Inflammatory macrophage (primary cell): ENCODE results near the gene NINJ1.

Experiments used
- DNase-seq, 2 donors: peaks; one replicate each; pipeline ENCODE4 v3.0.0-alpha.2; 2020 to 2022

Gene NINJ1

DNA sequence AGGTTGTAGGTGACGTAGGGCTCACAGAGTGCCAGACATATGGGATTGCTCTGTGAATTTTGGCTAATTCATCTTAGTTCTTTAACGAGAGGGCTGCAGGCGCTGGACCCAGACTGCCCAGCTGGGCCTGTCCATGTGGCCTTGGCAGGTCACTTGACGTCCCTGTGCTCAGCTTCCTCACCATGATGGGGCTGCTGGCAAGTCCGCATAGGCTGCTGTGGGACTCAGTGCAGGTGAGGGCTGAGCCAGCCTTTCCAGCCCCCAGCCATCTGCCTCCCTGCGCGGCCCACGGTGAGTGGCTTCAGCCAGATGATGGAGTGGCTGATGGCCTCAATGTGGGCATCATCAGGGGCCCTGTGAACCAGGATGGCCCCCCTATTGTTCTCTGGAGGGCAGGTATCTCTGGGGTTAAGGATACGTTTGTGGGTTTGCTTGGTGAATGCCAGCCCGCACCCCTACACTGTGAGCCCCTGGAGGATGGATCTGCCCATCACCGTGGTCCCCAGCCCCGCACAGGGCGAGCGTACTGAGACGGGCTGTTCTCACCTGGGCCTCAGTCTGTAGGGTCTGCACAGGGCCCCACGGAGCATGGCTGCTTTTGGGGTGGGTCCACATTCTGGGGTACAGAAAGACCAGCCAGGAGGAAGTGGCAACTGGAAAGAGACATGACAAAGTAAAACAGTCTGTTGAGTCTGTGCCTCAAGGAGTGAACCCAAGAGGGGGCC is 34.3 kb downstream of the NINJ1 start:
- no peak for DNase-seq

DNA sequence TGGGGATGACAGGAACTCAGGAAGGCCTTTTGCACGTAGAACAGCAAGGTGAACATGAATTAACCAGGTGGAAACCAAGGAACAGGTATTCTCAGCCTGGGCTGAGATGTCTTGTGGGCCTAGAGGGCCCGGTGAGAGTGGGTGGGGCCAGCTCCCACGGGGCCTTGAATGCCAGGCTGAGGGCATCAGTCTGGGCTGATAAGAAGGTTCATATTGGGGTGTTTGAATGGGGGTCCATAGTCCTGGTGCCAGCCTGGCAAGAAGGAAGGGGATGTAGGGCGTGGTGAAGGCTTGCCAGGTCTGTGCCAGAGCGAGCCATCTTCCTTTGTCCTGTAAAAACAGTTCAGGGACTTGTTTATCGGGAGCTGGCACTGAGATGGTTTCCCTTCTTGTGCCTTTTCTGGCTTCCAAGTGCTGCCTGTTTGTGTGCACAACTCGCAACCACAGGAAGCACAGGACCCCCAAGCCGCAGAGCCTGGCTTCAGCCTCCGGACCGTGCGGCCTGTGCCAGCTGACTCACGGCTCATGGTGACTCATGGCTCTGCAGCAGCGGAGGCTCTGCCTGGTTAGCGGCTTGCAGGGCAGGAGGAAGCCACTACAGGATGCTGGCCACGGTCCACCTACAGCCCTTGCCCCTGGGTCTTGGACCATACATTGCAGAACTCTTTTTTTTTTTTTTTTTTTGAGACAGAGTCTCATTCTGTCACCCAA is 35.7 kb downstream of the NINJ1 start:
- peak; percentile 95 to 97 for DNase-seq

DNA sequence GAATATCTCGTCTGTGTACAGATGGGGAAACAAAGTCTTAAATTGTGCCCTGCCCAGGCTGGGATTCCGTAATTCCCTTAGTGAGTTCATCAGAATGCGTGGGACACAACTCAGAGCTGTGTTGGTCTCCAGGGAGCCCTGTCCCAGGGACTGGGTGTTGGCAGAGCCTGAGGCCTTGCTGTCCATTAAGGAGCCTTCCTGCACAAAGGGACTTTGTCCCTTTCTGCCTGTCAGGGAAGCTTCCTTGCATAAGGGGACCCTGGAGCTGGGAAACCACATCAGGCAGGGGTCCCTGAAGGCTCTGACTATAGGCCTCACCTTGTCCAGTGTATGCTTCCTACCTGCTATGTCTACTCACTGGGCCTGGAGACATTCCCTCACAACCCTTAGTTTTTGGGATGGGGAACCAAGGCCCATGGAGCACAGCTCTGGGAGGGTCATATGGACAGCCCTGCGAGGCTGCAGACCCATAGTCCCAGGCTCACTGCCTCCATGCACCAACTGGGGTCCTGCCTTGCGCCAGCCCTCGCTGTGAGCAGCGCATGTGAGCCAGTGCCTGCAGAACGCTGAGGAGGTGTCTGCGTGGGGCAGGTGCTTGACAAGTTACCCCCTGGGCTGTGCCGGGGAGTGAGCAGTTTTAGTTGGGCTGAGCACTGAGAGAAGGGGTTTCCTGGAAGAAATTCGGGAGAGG is 36.4 kb downstream of the NINJ1 start:
- peak; percentile 23 to 52 for DNase-seq

DNA sequence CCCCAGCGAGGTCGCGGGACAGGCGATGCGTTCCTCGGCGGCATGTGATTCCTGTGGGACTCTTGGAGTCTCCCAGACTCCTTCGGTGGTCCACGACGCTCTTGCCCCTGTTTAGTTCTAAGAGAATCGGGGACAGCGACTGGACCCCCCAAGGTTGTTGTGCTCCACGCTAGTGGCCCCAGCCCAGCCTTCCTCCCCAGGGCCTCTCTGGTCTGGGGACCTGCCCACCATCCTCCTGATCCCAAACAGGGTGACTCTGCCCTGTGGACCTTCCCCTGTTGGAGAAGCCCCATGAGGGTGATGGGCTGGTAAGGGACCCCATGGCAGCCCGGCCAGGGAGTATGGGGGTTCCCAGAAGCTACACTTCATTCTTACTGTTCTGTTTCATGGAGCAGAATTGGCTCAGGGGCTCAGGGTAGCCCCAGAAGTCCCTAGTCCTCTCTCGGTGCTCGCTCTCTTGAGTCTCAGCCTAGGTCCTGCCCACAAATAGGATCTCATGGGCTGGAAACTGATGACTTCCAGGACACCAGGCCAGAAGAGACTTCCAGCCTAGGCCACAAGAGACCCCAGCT is 37.2 kb downstream of the NINJ1 start:
- no peak for DNase-seq

DNA sequence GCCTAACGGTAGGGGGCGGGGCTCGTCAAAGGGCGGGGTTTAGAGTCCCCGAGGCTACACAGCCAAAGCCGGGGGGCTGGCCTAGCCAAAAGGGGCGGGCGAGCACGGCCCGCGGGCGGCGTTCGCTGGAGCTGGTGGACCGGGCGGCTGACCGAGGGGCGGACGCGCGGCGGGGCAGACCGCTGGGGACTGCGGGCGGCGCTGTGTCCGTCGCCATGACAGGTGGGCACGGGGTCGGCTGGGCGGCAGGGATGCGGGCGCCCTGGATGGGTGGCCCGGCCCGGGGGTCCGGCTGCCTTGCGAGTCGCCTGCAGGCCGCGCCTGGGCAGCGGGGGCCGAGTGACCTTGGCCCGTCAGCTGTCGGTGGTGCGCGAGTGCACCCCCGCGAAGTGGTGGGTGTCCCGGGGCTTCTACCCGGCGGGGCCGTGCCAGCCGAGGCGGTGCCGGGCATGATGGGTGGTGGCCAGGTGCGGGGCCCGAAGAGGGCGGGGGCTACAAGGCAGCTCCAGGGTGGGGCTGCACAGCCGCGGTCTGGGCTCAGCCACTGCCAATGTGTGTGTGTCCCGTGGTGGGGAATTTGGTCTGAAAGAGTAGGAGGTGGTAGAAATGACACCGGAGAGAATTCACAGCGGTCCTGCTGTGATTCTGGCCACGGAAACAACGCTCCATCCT is 37.8 kb downstream of the NINJ1 start, which contains the start of gene CARD19:
CARD19 (plus strand) TSS at position 87 of the 672 bp plus-strand sequence; CDS start at position 216, 129 bp downstream.
- peak; percentile 15 to 56 for DNase-seq

DNA sequence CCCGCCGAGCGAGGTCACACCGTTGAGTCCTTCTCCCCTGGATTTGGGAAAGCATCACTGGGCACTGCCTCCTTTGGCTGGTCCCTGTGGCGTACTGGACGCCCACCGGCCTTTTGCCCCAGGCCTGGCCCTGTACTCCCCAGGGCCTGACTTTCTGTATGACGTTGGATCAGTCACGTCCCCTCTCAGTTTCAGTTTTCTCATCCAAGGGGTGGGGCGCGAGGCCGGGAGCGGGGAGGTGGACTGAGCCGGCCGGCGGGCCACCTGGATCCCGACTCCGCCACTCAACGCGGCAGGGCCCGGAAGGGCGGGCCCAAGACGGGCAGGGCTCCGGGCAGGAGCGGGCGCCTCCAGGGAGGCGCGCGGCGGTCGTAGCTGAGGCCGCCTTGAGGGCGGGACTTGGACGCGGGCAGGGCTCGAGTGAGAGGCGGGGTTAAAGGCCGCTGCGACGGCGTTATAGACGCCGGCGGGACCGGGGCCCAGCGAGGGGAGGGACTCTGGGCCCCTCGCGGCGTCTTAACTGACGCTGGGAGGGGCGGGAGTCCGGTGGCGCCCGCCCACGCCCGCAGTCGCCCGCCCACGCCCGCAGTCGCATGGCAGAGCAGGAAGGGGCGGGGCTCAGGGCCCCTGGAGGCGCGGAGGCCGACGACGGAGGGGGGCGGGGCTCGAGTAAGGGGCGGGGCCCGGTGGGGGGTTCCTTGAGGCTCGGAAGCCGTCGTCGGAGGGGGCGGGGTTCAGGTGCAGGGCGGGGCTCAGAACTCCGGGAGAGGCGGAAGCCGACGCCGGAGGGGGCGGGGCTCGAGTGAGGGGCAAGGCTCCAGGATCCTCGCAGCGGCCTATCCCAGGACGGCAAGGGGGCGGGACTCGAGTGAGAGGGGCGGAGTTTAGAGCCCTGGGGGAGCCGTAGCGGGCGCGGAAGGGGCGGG is 38.6 kb downstream of the NINJ1 start:
- peak; percentile 100 for DNase-seq

DNA sequence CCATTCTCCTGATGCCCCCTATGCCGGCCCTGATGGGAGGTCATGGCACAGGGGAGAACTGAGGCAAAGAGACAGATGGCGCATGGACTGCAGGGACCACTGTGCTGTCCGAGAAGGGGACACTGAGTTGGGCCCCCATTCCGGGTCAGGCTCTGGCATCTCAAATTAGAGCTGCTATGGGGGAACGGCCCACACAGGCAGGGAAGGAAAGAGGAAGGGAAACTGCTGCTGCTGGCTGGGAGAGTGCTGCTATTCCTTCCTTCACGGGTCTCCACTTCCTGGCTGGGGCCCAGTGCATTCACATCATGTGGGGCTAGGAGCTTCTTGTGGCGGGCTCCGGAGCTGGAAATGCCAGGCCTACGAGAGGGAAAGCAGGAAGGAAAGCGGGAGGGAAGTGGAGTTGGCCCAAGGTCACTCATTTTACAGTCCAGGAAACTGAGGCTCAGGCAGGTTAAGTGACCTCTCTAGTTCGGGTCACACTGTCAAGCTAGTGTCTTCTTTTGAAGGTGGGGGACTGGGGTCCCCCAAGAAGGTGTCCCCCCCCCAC is 39.3 kb downstream of the NINJ1 start:
- DNase-seq, result peak; percentile 76 to 80

DNA sequence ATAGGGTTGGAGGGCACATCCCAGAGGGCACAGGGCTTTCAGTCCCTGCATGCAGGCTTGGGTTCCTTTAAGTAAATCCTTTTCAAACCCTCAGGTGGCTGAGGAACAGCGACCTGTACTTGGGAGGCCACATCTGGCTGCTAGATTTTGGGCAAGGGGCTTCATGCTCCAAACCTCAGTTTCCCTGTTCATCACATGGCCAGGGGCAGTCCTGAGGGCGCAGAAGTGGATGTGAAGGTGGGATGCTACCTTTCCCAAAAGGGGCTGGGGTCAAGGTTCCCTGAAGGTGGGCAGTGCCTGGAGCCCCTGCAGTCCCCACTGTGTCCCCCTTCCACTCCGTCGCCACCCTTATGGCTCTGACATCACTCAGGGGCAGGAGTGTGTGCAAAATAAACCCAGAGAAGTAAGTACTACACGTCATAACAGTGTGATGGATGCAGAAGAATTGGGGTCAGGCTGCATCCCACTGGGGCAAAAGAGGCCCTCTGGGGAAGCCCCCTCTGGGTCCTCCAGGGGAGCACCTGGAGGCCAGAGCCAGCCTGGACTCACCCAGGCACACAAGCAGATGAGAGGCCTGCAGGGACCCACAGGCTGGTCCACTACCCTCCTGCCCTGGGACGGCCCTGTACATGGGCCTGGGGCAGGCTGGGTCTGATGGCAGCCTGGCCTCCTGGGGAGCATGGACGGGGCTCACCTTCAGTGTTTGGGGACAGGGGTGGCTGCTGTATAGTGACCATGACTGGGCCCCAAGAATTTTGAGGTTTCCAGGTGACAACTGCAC is 40.0 kb downstream of the NINJ1 start:
- DNase-seq, result no peak

DNA sequence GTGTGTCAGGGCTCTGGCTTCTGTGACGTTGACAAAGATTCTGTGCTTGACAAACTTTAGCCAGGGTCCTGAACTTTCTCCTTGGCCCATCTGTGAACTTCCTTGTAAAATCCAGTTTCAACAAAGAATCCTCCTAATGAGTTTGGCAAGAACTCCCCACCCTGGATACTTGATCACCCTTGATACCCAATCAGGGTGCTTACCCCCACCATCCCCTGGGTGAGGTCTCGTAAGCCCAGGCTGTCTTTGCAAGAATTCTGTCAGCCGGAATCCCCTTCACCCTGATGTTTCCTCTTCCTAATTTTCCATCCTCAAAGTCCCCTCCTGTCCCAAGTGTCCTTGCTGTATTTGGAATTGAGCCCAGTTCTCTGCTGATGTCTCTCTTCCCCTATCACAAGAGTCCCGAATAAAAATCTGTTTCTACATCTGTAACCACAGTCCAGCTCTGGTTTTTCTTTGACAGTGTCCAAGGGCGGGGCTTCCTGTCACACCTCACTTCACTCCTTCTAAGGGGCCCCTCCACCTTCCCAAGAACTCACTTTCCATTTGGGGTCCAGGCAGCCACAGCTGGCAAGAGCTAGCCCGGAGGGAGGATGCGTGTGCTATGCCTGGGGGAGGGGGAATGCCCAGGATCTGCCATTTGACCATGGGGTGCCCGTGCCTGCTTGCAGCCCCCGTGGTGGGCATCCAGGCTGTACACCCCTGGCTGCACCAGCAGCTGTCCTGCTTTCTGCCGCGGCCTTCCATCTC is 40.7 kb downstream of the NINJ1 start:
- peak; percentile 48 to 55 for DNase-seq

DNA sequence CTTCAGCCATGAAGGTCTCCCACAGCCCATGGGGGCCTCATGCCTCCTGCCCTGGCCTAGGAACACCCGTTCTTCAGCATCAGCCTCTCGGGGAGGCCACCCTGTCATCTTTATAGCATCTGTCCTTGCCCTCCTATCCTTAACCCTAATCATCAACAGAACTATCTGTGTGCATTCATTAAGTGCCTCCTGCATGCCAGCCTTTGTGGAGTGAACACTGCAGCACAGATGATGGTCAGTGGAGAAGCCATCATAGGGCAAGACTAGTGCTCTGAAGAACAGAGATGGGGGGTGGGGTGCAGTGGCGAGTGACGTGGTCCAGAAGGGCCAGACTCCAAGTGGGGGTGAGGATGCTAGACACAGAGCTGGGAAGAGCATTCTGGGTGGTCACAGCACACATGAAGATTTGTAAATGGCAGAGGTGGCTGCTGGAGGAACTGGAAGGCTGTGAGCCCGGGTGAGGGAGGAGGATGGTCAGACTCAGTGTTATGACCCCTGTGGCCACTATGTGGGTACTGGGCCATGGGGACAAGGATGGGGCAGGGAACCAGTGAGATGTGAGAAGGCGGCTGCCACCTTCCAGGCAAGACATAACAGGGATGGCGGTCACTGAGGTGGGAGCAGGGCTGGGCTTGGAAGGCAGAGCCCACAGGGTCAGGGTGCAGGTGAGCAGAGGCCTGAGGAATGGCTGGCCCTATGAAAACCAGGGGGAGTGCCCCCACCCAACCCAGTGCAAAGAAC is 41.6 kb downstream of the NINJ1 start:
- no peak for DNase-seq

DNA sequence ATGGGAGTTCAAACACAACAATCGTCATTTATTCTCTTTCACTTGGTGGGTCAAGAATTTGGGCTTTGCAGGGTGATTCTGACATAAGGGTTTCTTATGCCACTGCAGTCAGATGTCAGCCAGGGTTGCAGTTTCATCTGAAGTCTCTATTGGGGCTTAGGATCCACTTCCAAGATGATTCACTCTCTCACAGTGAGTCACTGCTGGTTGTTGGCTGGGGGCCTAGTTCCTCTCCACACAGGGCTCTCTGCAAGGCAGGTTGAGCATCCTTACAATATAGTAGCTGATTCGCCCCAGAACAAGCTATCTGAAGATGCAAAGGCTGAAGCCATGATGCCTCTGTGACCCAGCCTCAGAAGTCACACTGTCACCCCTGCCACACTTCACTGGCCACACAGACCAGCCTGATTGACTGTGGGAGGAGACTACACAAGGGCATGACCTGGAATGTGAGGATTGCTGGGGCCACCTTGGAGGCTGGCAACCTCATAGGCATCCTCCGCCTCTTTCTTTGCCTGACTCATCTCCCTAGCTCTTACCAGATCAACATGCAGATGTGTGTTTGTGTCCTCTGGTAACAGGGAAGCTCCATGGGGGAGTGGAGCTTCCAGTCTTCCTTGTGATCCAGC is 42.5 kb downstream of the NINJ1 start:
- DNase-seq, result peak; percentile 54 to 71

DNA sequence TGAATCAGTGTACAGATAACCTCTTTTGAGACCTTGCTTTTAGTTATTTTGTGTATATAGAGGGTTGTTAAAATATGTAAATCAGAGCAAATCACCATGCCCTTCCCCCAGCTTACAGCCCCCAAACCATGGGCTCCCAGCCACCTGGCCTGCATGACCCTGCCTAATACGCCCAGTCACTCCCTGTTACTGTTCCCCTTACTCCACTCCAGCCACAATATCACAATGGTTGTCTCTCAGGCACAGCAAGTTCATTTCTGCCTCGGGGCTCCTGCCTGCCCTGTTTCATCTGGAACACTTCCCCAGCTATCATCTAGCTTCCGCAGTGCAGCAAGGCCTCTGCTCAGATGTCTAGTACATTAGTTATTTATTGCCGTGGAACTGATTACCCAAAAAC is 43.0 kb downstream of the NINJ1 start:
- no peak for DNase-seq

DNA sequence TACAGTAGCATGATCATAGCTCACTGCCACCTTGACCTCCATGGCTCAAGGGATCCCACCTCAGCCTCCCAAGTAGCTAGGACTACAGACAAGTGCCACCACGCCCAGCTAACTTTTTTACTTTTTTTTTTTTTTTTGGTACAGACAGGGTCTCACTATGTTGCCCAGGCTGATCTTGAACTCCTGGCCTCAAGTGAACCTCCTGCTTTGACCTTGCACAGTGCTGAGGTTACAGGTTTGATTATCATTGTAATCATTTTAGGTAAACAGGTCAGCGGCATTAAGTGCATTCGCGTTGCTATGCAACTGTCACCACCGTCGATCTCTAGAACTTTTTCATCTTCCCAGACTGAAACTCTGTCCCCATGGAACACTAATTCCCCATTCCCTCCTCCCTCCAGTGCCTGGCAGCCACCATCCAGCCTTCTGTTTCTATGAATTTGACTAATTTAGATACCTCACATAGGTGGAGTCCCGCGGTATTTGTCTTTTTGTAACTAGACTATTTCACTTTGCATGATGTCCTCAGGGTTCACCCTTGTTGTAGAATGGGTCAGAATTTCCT is 43.9 kb downstream of the NINJ1 start:
- DNase-seq, result no peak

DNA sequence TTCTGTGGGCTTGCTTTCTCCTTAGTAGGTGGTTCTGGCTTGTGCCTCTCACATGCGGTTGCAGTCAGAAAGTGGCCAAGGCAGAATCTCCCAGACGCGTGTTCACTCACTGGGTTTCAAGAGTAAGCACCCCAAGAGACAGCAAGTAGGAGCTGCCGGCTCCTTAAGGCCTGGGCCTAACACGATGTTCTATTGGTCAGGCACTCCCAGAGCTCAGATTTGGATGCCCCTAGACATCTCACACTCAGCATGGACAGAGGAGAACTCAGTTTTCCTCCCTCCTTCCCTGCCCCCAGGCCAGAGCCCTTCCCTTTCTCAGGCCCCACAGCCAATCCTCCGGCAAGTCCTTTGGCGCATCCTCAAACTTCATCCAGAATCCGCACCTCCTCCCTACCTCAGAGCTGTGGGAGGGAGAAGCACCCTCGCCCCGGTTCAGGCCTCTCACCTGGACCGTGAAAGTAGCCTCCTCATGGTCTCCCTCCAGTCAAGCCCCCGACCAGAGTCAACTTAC is 44.5 kb downstream of the NINJ1 start:
- DNase-seq, result no peak

DNA sequence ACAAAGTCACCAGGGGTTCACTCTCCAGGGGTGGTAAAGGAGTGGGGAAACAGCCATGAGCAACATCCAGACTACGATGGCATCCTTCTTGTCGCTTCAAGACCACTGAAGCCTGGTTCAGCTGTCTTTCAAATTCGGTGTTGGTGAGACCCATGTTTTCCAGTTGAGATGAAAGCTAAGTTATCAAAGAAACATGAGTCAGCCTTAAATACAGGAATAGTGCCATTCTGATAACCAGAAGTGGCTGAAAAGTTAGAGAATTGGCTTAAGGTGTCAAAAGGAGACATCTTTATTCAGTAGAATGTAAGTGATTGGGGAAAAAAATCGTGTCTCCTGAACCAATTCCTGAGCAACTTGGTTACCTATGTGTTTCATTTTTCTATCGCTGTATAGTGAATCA is 45.0 kb downstream of the NINJ1 start:
- DNase-seq, result no peak

DNA sequence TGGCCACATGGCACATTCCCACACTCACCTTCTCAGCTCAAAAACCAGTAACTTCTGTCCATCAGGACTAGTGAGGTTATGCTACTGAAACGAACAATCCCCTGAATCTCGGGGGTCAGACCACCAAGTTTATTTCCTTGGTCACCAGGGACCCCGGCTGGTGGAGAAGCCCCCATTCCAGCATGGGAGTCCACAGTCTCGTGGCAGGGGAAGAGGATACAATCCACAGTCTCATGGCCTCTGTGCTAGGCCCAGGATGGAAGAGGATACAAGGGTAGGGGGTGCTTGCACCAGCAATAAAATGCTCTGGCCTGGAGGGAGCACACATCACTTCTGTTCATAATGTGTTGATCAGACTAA is 45.4 kb downstream of the NINJ1 start:
- no peak for DNase-seq

DNA sequence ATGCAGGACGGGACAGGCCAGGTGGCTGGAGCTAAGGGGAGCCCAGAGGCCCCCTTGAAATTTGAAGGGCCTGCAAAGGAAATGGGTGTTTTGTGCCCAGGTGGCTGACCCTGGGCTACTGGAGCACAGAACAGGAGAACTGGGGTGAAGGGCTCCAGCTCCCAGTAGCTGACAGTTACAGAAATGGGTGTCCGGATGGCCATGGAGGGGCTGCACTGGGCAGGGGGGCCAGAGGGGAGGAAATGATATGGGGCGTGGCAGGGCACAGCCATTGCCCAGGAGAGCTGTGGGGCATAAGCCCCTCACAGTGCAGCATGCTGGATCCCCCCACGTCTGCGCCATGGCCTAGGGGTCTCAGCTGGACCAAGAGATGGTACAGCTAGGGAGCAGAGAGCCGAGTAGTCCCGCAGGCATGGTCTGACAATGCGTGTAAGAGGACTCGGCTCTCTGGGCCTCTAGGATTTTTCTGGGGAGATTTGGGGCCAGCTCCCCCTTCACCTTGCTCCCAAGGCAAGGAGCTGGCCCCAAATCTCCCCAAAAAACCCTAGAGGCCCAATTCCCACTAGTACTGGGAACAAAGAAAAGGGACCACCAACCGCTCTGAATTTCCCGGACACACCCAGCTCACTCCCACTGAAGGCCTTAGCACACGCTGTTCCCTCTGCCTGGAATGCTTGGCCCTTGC is 45.9 kb downstream of the NINJ1 start:
- DNase-seq, result no peak
